Skeletal muscle tissue (tissue), 4 donors: ENCODE measurements around the gene TMEM144. TPM values are rescaled to one million over a fixed set of nuclear protein-coding genes. Genes with fewer than 3 reads are reported as not detected.
"Not testable (repeated sequence)": the region's sequence is repeated elsewhere in the genome, so short reads cannot be mapped to it uniquely, and the experiment has no call there.

Experiments
- H3K27ac ChIP-seq: one replicate; pipeline ENCODE4 v1.7.0; 2013; ENCODE audit warnings: mild to moderate bottlenecking, low read depth, low read length, inconsistent platforms
- H3K27me3 ChIP-seq, 3 donors: one replicate each; pipeline ENCODE4 v1.7.0; 2013; ENCODE audit warnings: low read length in 3 of 3; ENCODE audit not compliant: control insufficient read depth in 3 of 3, insufficient read depth in 3 of 3
- H3K36me3 ChIP-seq, 3 donors: one replicate each; pipeline ENCODE4 v1.7.0; 2013; ENCODE audit warnings: low read length in 3 of 3; ENCODE audit not compliant: control insufficient read depth in 3 of 3, insufficient read depth in 3 of 3
- H3K4me1 ChIP-seq, 3 donors: one replicate each; pipeline ENCODE4 v1.7.0; 2013; ENCODE audit warnings: low read length in 3 of 3, mild to moderate bottlenecking in 3 of 3; ENCODE audit not compliant: control insufficient read depth in 3 of 3, insufficient read depth in 3 of 3
- H3K4me3 ChIP-seq, 3 donors: one replicate each; pipeline ENCODE4 v1.7.0; 2013; ENCODE audit warnings: low read length in 3 of 3
- H3K9ac ChIP-seq, 3 donors: one replicate each; pipeline ENCODE4 v1.7.0; 2013; ENCODE audit warnings: low read length in 3 of 3, mild to moderate bottlenecking in 3 of 3, moderate library complexity in 2 of 3, low read depth in 1 of 3
- H3K9me3 ChIP-seq, 3 donors: one replicate each; pipeline ENCODE4 v1.7.0; 2013; ENCODE audit warnings: low read length in 3 of 3; ENCODE audit not compliant: control insufficient read depth in 3 of 3
- total RNA-seq: library from RNA; depleted of rRNA; stranded (reverse); fragments of >200 nt; gene quantifications from one replicate; pipeline ENCODE4 v1.2.3, GENCODE V29; 2014
- donor health status: Osteomylitis.

TMEM144 gene
- total RNA-seq, 1 donor from 2014 or later: 2.6 TPM

DNA sequence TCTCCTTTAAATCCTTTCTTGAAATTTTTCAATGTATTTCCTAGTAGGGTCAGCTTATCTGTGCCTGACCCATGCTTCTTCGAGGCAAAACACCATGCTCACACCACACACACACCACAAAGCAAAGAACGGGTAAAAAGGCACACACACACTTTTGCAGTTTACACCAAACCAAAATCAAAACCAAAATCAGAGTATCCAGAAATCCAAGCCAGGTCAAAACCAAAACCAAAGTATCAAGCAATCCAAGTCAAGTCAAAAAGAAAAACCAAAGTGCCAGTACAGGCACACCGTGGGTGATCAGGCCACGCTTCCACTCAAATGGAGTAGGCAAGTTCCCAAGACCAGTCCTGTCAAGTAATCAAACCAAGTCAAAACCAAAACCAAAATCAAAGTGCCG is 17.6 kb downstream of the TMEM144 start:
- not testable (repeated sequence) for H3K27ac ChIP-seq, H3K4me3 ChIP-seq, H3K27me3 ChIP-seq, H3K9me3 ChIP-seq, H3K9ac ChIP-seq, H3K4me1 ChIP-seq, H3K36me3 ChIP-seq

GRCh38 chr4:158228399-158228798 is 18.1 kb downstream of the TMEM144 start:
- not testable (repeated sequence) for H3K36me3 ChIP-seq, H3K27ac ChIP-seq, H3K27me3 ChIP-seq, H3K4me3 ChIP-seq, H3K9ac ChIP-seq, H3K9me3 ChIP-seq, H3K4me1 ChIP-seq

- Histone ChIP-seq H3K4me3 (no peak overlapping the region), H3K9ac (no peak overlapping the region), H3K9me3 (no peaks in the 10 kb centered on the region), H3K27ac (no peak overlapping the region), H3K36me3 (peaks cover 0 to 2% (median 0%) of the 10 kb centered on the region in 3 donors), H3K27me3 (no peaks in the 10 kb centered on the region), H3K4me1 (no peaks in the 10 kb centered on the region)
These were observed 19.5 kb downstream of the TMEM144 start for GRCh38 chr4:158229768-158230167.

GRCh38 chr4:158234671-158235070 is 24.4 kb downstream of the TMEM144 start:
- H3K27me3 ChIP-seq: no peaks in the 10 kb centered on the region
- no peaks in the 10 kb centered on the region for H3K4me1 ChIP-seq
- no peak overlapping the region for H3K9ac ChIP-seq
- H3K4me3 ChIP-seq: no peak overlapping the region
- no peaks in the 10 kb centered on the region for H3K9me3 ChIP-seq
- no peak overlapping the region for H3K27ac ChIP-seq
- peaks cover 0 to 2% (median 0%) of the 10 kb centered on the region in 3 donors for H3K36me3 ChIP-seq

- H3K27ac ChIP-seq: no peak overlapping the region
- H3K9ac ChIP-seq: no peak overlapping the region
- H3K4me3 ChIP-seq: no peak overlapping the region
- H3K4me1 ChIP-seq: no peaks in the 10 kb centered on the region
- H3K9me3 ChIP-seq: no peaks in the 10 kb centered on the region
- no peaks in the 10 kb centered on the region for H3K27me3 ChIP-seq
- no peaks in the 10 kb centered on the region for H3K36me3 ChIP-seq
These were observed 26.2 kb downstream of the TMEM144 start for GRCh38 chr4:158236304-158237030.

- Histone ChIP-seq H3K4me1 (no peaks in the 10 kb centered on the region), H3K9me3 (no peaks in the 10 kb centered on the region), H3K27me3 (no peaks in the 10 kb centered on the region), H3K27ac (no peak overlapping the region), H3K9ac (no peak overlapping the region), H3K36me3 (peaks cover 0 to 3% (median 0%) of the 10 kb centered on the region in 3 donors), H3K4me3 (no peak overlapping the region)
These were observed 28.3 kb downstream of the TMEM144 start for GRCh38 chr4:158238575-158238974.

DNA sequence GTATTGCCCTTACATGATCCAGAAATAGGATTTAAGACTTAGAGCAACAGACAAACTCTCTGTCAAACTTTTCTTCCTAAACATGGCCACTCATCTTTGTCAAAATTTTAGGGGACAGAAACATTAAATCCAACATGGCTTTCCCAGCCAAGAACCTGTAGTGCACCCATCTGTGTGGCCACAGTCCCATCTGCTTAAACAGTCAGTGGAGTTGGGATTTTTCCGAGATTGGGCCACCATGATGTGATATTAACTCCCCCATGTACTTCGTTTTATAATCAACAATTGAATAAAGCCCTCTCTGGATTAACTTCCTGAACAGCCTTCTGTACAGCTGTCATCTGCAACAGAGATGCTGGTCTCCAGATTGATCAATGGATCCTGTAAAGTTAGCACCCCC is 28.9 kb downstream of the TMEM144 start:
- Histone ChIP-seq H3K27me3 (no peaks in the 10 kb centered on the region), H3K27ac (no peak overlapping the region), H3K4me1 (no peaks in the 10 kb centered on the region), H3K36me3 (peaks cover 0 to 3% (median 0%) of the 10 kb centered on the region in 3 donors), H3K9ac (no peak overlapping the region), H3K9me3 (no peaks in the 10 kb centered on the region), H3K4me3 (no peak overlapping the region)

- Histone ChIP-seq H3K36me3 (peaks cover 0 to 3% (median 0%) of the 10 kb centered on the region in 3 donors), H3K27me3 (no peaks in the 10 kb centered on the region), H3K9ac (no peak overlapping the region), H3K27ac (no peak overlapping the region), H3K4me1 (no peaks in the 10 kb centered on the region), H3K4me3 (no peak overlapping the region), H3K9me3 (no peaks in the 10 kb centered on the region)
These were observed 32.8 kb downstream of the TMEM144 start for GRCh38 chr4:158243071-158243470.

DNA sequence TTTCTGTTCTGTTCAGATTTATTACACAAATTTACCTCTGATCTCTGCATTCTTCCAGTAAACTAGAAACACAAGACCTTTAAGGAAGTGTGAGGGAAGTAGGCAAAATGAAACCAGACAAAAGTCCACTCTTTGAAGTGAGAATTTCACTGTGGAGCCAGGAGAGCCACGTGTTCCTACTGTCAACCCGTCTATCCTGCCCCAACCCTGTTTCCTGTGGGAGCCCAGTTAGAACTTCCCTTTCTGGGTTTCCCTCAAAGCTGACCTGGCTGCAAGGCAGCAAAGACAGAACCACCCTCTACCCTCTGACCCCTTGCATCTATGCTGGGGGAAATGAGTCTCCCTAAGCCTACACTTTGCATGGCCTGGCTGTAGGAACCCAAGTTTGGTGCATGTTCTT is 40.0 kb downstream of the TMEM144 start:
- Histone ChIP-seq H3K36me3 (no peaks in the 10 kb centered on the region), H3K4me3 (no peak overlapping the region), H3K4me1 (peaks cover 0 to 4% (median 0%) of the 10 kb centered on the region in 3 donors)

DNA sequence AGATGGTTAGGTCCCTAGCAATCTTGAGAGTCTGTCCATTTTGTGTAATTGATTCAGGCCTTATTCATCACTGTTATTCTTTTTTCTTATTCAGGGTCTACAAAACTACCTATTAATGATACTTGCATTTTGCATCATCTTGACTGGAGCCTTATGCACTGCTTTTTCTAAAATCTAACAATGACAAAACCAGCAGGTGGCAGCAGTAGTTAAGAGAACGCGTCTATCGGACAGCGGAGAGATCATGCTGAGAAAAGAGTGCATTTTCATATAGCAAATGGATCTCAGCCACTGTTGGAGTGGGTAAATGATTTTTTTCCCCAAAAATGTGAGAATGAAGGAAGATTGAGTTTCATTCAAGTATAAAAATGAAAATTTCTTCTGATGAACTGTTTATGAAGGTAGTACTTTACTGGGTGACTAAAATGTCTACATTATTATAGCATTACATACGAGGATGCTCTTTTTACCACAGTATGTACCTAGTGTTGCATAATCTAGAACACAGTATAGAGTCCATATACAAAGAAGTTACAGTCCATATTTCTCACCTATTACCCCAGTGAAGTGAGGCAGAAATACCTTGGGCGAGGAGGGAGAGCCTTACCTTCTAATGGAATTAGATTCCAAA is 43.2 kb downstream of the TMEM144 start:
- no peak overlapping the region for H3K4me3 ChIP-seq
- H3K27ac ChIP-seq: no peak overlapping the region
- no peaks in the 10 kb centered on the region for H3K9me3 ChIP-seq
- H3K4me1 ChIP-seq: peaks cover 0 to 4% (median 0%) of the 10 kb centered on the region in 3 donors
- no peaks in the 10 kb centered on the region for H3K27me3 ChIP-seq
- H3K9ac ChIP-seq: no peak overlapping the region
- no peaks in the 10 kb centered on the region for H3K36me3 ChIP-seq

More for the DNA sequence above, 40.0 kb downstream of the TMEM144 start:
- H3K9me3 ChIP-seq: no peaks in the 10 kb centered on the region
- H3K27ac ChIP-seq: no peak overlapping the region
- no peaks in the 10 kb centered on the region for H3K27me3 ChIP-seq
- H3K9ac ChIP-seq: no peak overlapping the region
